Heart right ventricle (tissue), 16 donors: ENCODE measurements around the gene WTAP. TPM values are rescaled to one million over a fixed set of nuclear protein-coding genes. Genes with fewer than 3 reads are reported as not detected.

ENCODE experiments used
- ATAC-seq, 8 donors: fragments of 200-7000 bp; cut with Tn5 transposase; one replicate each; pipeline ENCODE4 v1.9.1; 2020; ENCODE audit warnings: mild to moderate bottlenecking in 8 of 8, moderate library complexity in 8 of 8, moderate number of reproducible peaks in 1 of 8
- DNase-seq, 2 donors: peaks; one replicate each; pipeline ENCODE4 v3.0.0-alpha.2; 2020
- H3K27ac ChIP-seq, 10 donors: fragments of 200-600 bp; sonication (generic) in 2 of 10; one replicate each; pipeline versions ENCODE4 v1.5.0 to v1.8.0; 2020 to 2022; ENCODE audit warnings: mild to moderate bottlenecking in 3 of 10
- H3K27me3 ChIP-seq, 7 donors: fragments of 200-600 bp; one replicate each; pipeline ENCODE4 v1.8.0; 2021 to 2022; ENCODE audit warnings: mild to moderate bottlenecking in 2 of 7
- H3K36me3 ChIP-seq, 9 donors: fragments of 200-600 bp; sonication (generic) in 1 of 9; one replicate each; pipeline versions ENCODE4 v1.5.0 to v1.8.0; 2020 to 2022; ENCODE audit warnings: mild to moderate bottlenecking in 2 of 9
- H3K4me1 ChIP-seq, 9 donors: fragments of 200-600 bp; sonication (generic) in 1 of 9; one replicate each; pipeline versions ENCODE4 v1.5.0 to v1.8.0; 2020 to 2022; ENCODE audit warnings: mild to moderate bottlenecking in 4 of 9
- H3K4me3 ChIP-seq, 10 donors: fragments of 200-600 bp; sonication (generic) in 2 of 10; one replicate each; pipeline versions ENCODE4 v1.5.0 to v1.8.0; 2020 to 2022; ENCODE audit warnings: mild to moderate bottlenecking in 7 of 10, moderate library complexity in 2 of 10
- H3K9me3 ChIP-seq, 11 donors: fragments of 200-600 bp in 10 of 11; sonication (generic) in 2 of 11; one replicate each; pipeline versions ENCODE4 v1.5.0 to v1.8.0; 2013 to 2022; ENCODE audit warnings: mild to moderate bottlenecking in 2 of 11, control low read depth in 1 of 11, moderate library complexity in 1 of 11
- CTCF ChIP-seq, 9 donors: fragments of 200-600 bp; sonication (generic) in 2 of 9; IDR thresholded peaks; one replicate each; pipeline versions ENCODE4 v1.5.0 to v1.8.0; 2021 to 2022; ENCODE audit warnings: antibody characterized with exemption in 9 of 9, mild to moderate bottlenecking in 5 of 9, moderate library complexity in 1 of 9
- WGBS, 2 donors: extraction: QIAGEN DNeasy Blood & Tissue Kit; methylation state at CpG; one replicate each; pipeline ENCODE4 v1.1.7; 2013; ENCODE audit warnings: inconsistent platforms in 1 of 2; 5-methylcytosine and 5-hydroxymethylcytosine counted together
- intact Hi-C, 10 donors: fragments of 100-400 bp; cut with DNase I; formaldehyde crosslinking; loops; one replicate each; pipeline versions ENCODE4 v1.11.1 to v1.14.2; 2022
- polyA plus RNA-seq, 2 donors: library from polyadenylated mRNA; stranded (reverse); fragments of 200-250 nt; gene quantifications; one replicate each; pipeline ENCODE4 v1.2.3, GENCODE V29; 2013
- total RNA-seq, 10 donors: library from RNA; stranded (reverse); fragmentation: NEBNext Ultra II Directional in 3 of 10; extraction: Animal tissue kit (Norgen Biotek cat#: 25700) in 3 of 10; gene quantifications; one replicate each; pipeline versions ENCODE4 v1.2.1 to v1.2.4, GENCODE V29; 2021 to 2023
- donor health status: Arrhythmogenic right ventricular cardiomyopathy.
- donor health status: ischemic (EF 13 %, LVEDD 7.1; RV severe dilation, severe dysfunction).
- donor health status: healthy with polysubstance abuse.
- donor health status: DM: no; HTN: yes; CAD: no.
- donor health status: DM: no; HTN: no; CAD: no.
- donor health status: ischemic (EF 25% LVEDD 6.9; RV normal size, moderate dysfunction).
- donor health status: ischemic (EF 25% LVEDD 5.7; RV mildly dilated, moderate dysfunction).
- donor health status: healthy.
- donor health status: DM: yes; HTN: yes; CAD: no.
- donor health status: Ischemic cardiomyopathy.
- donor health status: ischemic (EF 35%, LVEDD 5.7; RV mildly dilated, moderate dysfunction).
- donor health status: nonischemic (EF 11% LVEDD 7.7; RV severe dilation, severe dysfunction).
- donor health status: DM: yes; HTN: yes; CAD: no.
- donor health status: PGD.
- donor health status: ischemic (EF 29% LVEDD 5.4; RV normal size, mild dysfunction).
- donor health status: nonischemic (EF 23%, LVEDD 6.1; RV moderate dilation, normal function).

WTAP gene
- total and polyA plus RNA-seq, 12 donors = 44.4 to 70.1 (median 47.6) TPM

- Histone ChIP-seq H3K9me3 (peaks cover 0 to 2% (median 0%) of the 10 kb centered on the region in 11 donors), H3K27ac (no peak overlapping the region), H3K36me3 (peaks cover 0 to 82% (median 20%) of the 10 kb centered on the region in 9 donors), H3K27me3 (no peaks in the 10 kb centered on the region), H3K4me3 (no peak overlapping the region), H3K4me1 (peaks cover 0 to 10% (median 8%) of the 10 kb centered on the region in 9 donors)
- ATAC-seq (no peak), DNase-seq (no peak)
- intact Hi-C loops = loop anchor here in 2 of 10 donors (10.0 kb wide), 1 partner anchor 72 kb away; the partner anchor contains the start of gene SOD2 (in 2 of the 2)
- TF ChIP-seq CTCF (IDR thresholded peaks at IDR 0.05) = no peak
These were observed 39.6 kb downstream of the WTAP start for GRCh38 chr6:159766906-159767305.

- peaks cover 0 to 79% (median 20%) of the 10 kb centered on the region in 9 donors for H3K36me3 ChIP-seq
- H3K27me3 ChIP-seq = no peaks in the 10 kb centered on the region
- intact Hi-C loops = loop anchor here in 2 of 10 donors (10.0 kb wide), 1 partner anchor 75 kb away; the partner anchor contains the start of gene SOD2 (in 2 of the 2)
- DNase-seq (no peak), ATAC-seq (no peak)
- no peak overlapping the region for H3K27ac ChIP-seq
- TF ChIP-seq CTCF (IDR thresholded peaks at IDR 0.05) = no peak
- H3K4me1 ChIP-seq = no peaks in the 10 kb centered on the region
- H3K9me3 ChIP-seq = peaks cover 0 to 7% (median 0%) of the 10 kb centered on the region in 11 donors
- no peak overlapping the region for H3K4me3 ChIP-seq
These were observed 42.2 kb downstream of the WTAP start for GRCh38 chr6:159769470-159769869.

GRCh38 chr6:159772196-159772595 is 44.9 kb downstream of the WTAP start:
- Histone ChIP-seq H3K27ac (no peak overlapping the region), H3K4me3 (no peak overlapping the region), H3K9me3 (peaks cover 0 to 7% (median 0%) of the 10 kb centered on the region in 11 donors), H3K4me1 (no peaks in the 10 kb centered on the region), H3K27me3 (no peaks in the 10 kb centered on the region), H3K36me3 (peaks cover 0 to 80% (median 22%) of the 10 kb centered on the region in 9 donors)
- intact Hi-C loops = no loop called here
- ATAC-seq (no peak), DNase-seq (no peak)
- no peak for TF ChIP-seq CTCF (IDR thresholded peaks at IDR 0.05)
- 0% methylated on average over 1 of the region's 1 CpG for WGBS, 2 donors

- WGBS, 2 donors = 80 to 82% methylated on average over 7 of the region's 7 CpGs
- intact Hi-C loops = no loop called here
- ATAC-seq = no peak
- Histone ChIP-seq H3K4me1 (no peaks in the 10 kb centered on the region), H3K27ac (no peak overlapping the region), H3K4me3 (no peak overlapping the region), H3K9me3 (no peaks in the 10 kb centered on the region), H3K36me3 (peaks cover 0 to 92% (median 51%) of the 10 kb centered on the region in 9 donors), H3K27me3 (no peaks in the 10 kb centered on the region)
- TF ChIP-seq CTCF (IDR thresholded peaks at IDR 0.05) = no peak
- no peak for DNase-seq
These were observed 50.1 kb downstream of the WTAP start for GRCh38 chr6:159777240-159777904.
